PC-9 (cell line): Measurements from ENCODE around the gene CFAP54.

ENCODE experiments used
- CTCF ChIP-seq: fragments of 200-600 bp; sonication (generic); conservative IDR thresholded peaks from 2 replicates; pipeline ENCODE4 v1.6.1; 2017; ENCODE audit warnings: mixed run types, antibody characterized with exemption, mild to moderate bottlenecking, moderate library complexity
- EZH2 ChIP-seq: fragments of 200-600 bp; sonication (generic); IDR thresholded peaks from 2 replicates; pipeline ENCODE4 v1.8.0; 2017; ENCODE audit warnings: antibody characterized with exemption, low read depth

DNA sequence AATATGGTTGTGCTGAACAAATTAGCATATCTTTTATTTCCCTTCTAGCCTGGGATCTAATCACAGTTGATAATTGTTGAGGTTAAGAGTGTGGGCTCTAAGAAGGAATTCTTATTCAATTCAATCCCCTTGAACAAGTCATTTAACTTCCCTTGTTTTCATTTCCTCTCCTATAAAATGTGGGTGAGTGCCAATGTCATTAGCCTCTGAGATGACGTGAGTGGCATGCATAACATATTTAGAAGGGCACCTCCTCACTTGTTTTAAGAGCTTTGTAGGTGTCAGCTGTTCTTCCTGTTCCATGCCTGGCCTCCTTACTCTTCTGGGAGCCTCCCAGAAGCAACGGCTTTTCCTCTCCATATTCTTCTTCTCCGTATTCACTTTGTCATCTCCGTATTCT is 262.2 kb downstream of the CFAP54 start:
- TF ChIP-seq CTCF (no peak), EZH2 (no peak)
